ENCODE measurements around the gene FMNL1. TPM values are rescaled to one million over a fixed set of nuclear protein-coding genes. Genes with fewer than 3 reads are reported as not detected.

The FMNL1 gene
- total RNA-seq, 2 donors from 2014 or later: 3.5 to 4.5 TPM

GRCh38 chr17:45282683-45283644, 61.3 kb downstream of the FMNL1 start:
- Mint-ChIP-seq H3K27ac (no peak overlapping the region), H3K27me3 (ENCODE audit: insufficient read depth) (no peaks in the 10 kb centered on the region), H3K4me1 (no peaks in the 10 kb centered on the region), H3K9me3 (no peaks in the 10 kb centered on the region), H3K4me3 (no peak overlapping the region), H3K36me3 (ENCODE audit: low read depth) (peaks cover 45% of the 10 kb centered on the region)
- H3K9me3 ChIP-seq (ENCODE audit: control insufficient read depth, low read length): no peaks in the 10 kb centered on the region
- H3K36me3 ChIP-seq (ENCODE audit: control insufficient read depth, insufficient read depth, low read length): peaks cover 34% of the 10 kb centered on the region
- WGBS, 2 experiments (ENCODE audit: insufficient coverage in 1 of 2, insufficient read length in 1 of 2): 88 to 94% methylated on average over 12 to 19 of the region's 21 CpGs
- no peak for TF ChIP-seq CTCF (conservative IDR thresholded peaks at IDR 0.05)
- no peak overlapping the region for H3K9ac ChIP-seq (ENCODE audit: extremely low read depth, low read length, poor library complexity, severe bottlenecking)
- no peaks in the 10 kb centered on the region for H3K4me1 ChIP-seq (ENCODE audit: control insufficient read depth, insufficient read depth, low read length)
- no peak overlapping the region for H3K4me3 ChIP-seq (ENCODE audit: low read length)
- H3K27me3 ChIP-seq (ENCODE audit: control insufficient read depth, insufficient read depth, low read length, poor library complexity, severe bottlenecking): no peaks in the 10 kb centered on the region
- DNase-seq: peak; percentile 77
- peak overlapping the region; percentile 11 for H3K27ac ChIP-seq (ENCODE audit: low read depth, low read length)

- DNase-seq: no peak
- Histone ChIP-seq H3K4me3 (ENCODE audit: low read length) (no peak overlapping the region), H3K36me3 (ENCODE audit: control insufficient read depth, insufficient read depth, low read length) (peaks cover 34% of the 10 kb centered on the region), H3K9me3 (ENCODE audit: control insufficient read depth, low read length) (no peaks in the 10 kb centered on the region), H3K4me1 (ENCODE audit: control insufficient read depth, insufficient read depth, low read length) (no peaks in the 10 kb centered on the region), H3K27ac (ENCODE audit: low read depth, low read length) (no peak overlapping the region), H3K27me3 (ENCODE audit: control insufficient read depth, insufficient read depth, low read length, poor library complexity, severe bottlenecking) (no peaks in the 10 kb centered on the region), H3K9ac (ENCODE audit: extremely low read depth, low read length, poor library complexity, severe bottlenecking) (no peak overlapping the region)
- WGBS, 2 experiments (ENCODE audit: insufficient coverage in 1 of 2, insufficient read length in 1 of 2): 91% methylated on average over 9 to 10 of the region's 10 CpGs
- no peak for TF ChIP-seq CTCF (conservative IDR thresholded peaks at IDR 0.05)
- no peak overlapping the region for H3K4me3 Mint-ChIP-seq
- H3K36me3 Mint-ChIP-seq (ENCODE audit: low read depth): peaks cover 48% of the 10 kb centered on the region
- H3K9me3 Mint-ChIP-seq: no peaks in the 10 kb centered on the region
- H3K27me3 Mint-ChIP-seq (ENCODE audit: insufficient read depth): no peaks in the 10 kb centered on the region
- H3K4me1 Mint-ChIP-seq: no peaks in the 10 kb centered on the region
- H3K27ac Mint-ChIP-seq: no peak overlapping the region
Measured at GRCh38 chr17:45283711-45284110, 62.0 kb downstream of the FMNL1 start.

GRCh38 chr17:45284176-45285140, 62.8 kb downstream of the FMNL1 start:
- Histone ChIP-seq H3K27ac (ENCODE audit: low read depth, low read length) (no peak overlapping the region), H3K4me1 (ENCODE audit: control insufficient read depth, insufficient read depth, low read length) (no peaks in the 10 kb centered on the region), H3K4me3 (ENCODE audit: low read length) (no peak overlapping the region), H3K27me3 (ENCODE audit: control insufficient read depth, insufficient read depth, low read length, poor library complexity, severe bottlenecking) (no peaks in the 10 kb centered on the region), H3K9ac (ENCODE audit: extremely low read depth, low read length, poor library complexity, severe bottlenecking) (no peak overlapping the region), H3K36me3 (ENCODE audit: control insufficient read depth, insufficient read depth, low read length) (peaks cover 34% of the 10 kb centered on the region), H3K9me3 (ENCODE audit: control insufficient read depth, low read length) (no peaks in the 10 kb centered on the region)
- Mint-ChIP-seq H3K4me3 (no peak overlapping the region), H3K9me3 (no peaks in the 10 kb centered on the region), H3K27ac (no peak overlapping the region), H3K27me3 (ENCODE audit: insufficient read depth) (no peaks in the 10 kb centered on the region), H3K4me1 (no peaks in the 10 kb centered on the region), H3K36me3 (ENCODE audit: low read depth) (peaks cover 49% of the 10 kb centered on the region)
- peak; percentile 69 for TF ChIP-seq CTCF (conservative IDR thresholded peaks at IDR 0.05)
- 90 to 96% methylated on average over 16 to 21 of the region's 21 CpGs for WGBS, 2 experiments (ENCODE audit: insufficient coverage in 1 of 2, insufficient read length in 1 of 2)
- peak; percentile 79 for DNase-seq

Data from endodermal cell (in vitro differentiated cells).